Astrocyte (in vitro differentiated cells and primary cell): ENCODE measurements around the gene RALGAPA2.

Experiments used
- CTCF ChIP-seq: IDR thresholded peaks from 2 replicates; pipeline ENCODE4 v1.5.1; 2011; ENCODE audit warnings: low read depth, mild to moderate bottlenecking, inconsistent platforms, low read length, moderate library complexity; ENCODE audit not compliant: insufficient read depth
- EZH2 ChIP-seq: IDR thresholded peaks from 2 replicates; pipeline ENCODE4 v1.6.1; 2012; ENCODE audit warnings: mild to moderate bottlenecking, low read length, inconsistent platforms; ENCODE audit not compliant: insufficient read depth

- TF ChIP-seq EZH2, result no peak
- no peak for TF ChIP-seq CTCF
Observed at GRCh38 chr20:20546402-20546801, 166.0 kb downstream of the RALGAPA2 start.
